ENCODE data around the gene BAMBI.

DNA sequence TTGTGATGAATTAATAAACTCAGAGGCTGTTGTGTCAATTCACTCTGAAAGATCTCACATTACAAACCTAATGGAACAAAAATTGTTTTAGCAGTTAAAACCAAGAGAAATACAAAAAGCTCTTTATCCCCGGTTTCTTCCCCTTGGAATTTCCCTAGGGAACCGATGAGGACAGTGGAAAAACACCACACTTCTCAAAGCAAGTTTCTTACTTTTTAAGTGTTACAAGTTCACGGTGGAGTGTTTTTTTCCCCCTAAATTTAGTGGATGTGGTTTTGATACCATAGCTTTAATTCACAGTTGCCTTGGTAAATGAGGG lies 10.3 kb downstream of the BAMBI start:
- no peak for TF ChIP-seq CTCF (IDR thresholded peaks at IDR 0.05)
- TF ChIP-seq POLR2A (IDR thresholded peaks at IDR 0.05) = no peak
